ENCODE data around the gene ATE1. TPM values are rescaled to one million over a fixed set of nuclear protein-coding genes. Genes with fewer than 3 reads are reported as not detected.

ATE1 gene
- total and polyA plus RNA-seq, 2 donors (not counting 3 experiments of a cell fraction or from before 2014, with no cell fraction given) = 8.7 to 27.1 TPM

DNA sequence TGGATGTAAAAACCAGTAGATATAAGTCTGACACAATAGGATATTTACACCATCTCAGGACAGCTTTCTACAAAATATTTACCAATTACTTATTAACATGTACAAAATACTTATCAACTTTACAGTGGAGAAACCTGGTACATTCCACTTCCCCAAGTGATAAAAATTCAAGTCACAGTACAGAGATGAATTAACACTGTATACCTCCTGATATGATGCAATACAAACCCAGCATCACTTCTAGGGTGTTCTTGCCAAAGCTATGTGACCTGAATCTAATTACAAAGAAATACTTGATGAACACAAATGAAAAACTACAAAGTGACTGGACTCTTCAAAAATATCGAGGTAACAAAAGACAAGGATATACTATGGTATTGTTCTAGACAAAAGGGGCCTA is 173.2 kb downstream of the ATE1 start:
- FAIRE-seq (no peak), DNase-seq (ENCODE audit: low read depth, low spot score) (no peak)
- Histone ChIP-seq H2AFZ (ENCODE audit: low read depth, low read length) (no peak overlapping the region), H3K27ac (ENCODE audit: insufficient read depth, low read depth, low read length) (peak overlapping the region; percentile 90), H3K4me2 (ENCODE audit: insufficient read depth, low read length) (peak overlapping the region; percentile 87), H3K9me1 (replicated peaks; ENCODE audit: control insufficient read depth, extremely low read depth, insufficient read depth, low read length) (no peaks in the 10 kb centered on the region), H4K20me1 (replicated peaks; ENCODE audit: control insufficient read depth, extremely low read depth, insufficient read depth, low read length) (no peaks in the 10 kb centered on the region), H3K4me1 (ENCODE audit: control insufficient read depth, extremely low read depth, insufficient read depth, low read length) (peaks cover 17% of the 10 kb centered on the region), H3K36me3 (ENCODE audit: control insufficient read depth in 2 of 2, extremely low read depth in 1 of 2, insufficient read depth in 2 of 2, low read length in 2 of 2) (no peaks in the 10 kb centered on the region), H3K79me2 (ENCODE audit: control insufficient read depth, insufficient read depth, low read length) (no peaks in the 10 kb centered on the region), H3K9ac (replicated peaks; ENCODE audit: extremely low read depth, insufficient read depth, low read length) (no peak overlapping the region), H3K27me3 (ENCODE audit: control insufficient read depth in 2 of 2, insufficient read depth in 2 of 2, low read length in 2 of 2) (no peaks in the 10 kb centered on the region), H3K4me3 (replicated peaks in 1 of 3; ENCODE audit: insufficient read depth in 1 of 3, low read depth in 1 of 3, low read length in 3 of 3) (no peak overlapping the region), H3K9me3 (replicated peaks; ENCODE audit: control insufficient read depth, insufficient read depth, low read length) (no peaks in the 10 kb centered on the region)
- ChIA-PET CTCF (interaction anchor here (1.3 kb wide), 1 partner anchor 18 kb away, joined by 6 read pairs; no protein-coding TSS in a partner anchor), POLR2A (no interaction called here)
- TF ChIP-seq POLR2A (IDR thresholded peaks at IDR 0.05; ENCODE audit: low read depth, low read length) = no peak
- TF ChIP-seq MYC (IDR thresholded peaks at IDR 0.05; ENCODE audit: low read depth, low read length) = no peak
- TF ChIP-seq EZH2 (IDR thresholded peaks at IDR 0.05; ENCODE audit: borderline replicate concordance, low read depth, low read length, severe bottlenecking) = no peak
- TF ChIP-seq FOS (IDR thresholded peaks at IDR 0.05; ENCODE audit: borderline replicate concordance, insufficient read depth, low read length) = no peak
- no peak for TF ChIP-seq GATA2 (IDR thresholded peaks at IDR 0.05; ENCODE audit: insufficient read depth, insufficient read length, low read depth, low read length)
- TF ChIP-seq POLR2AphosphoS5 (IDR thresholded peaks at IDR 0.05; ENCODE audit: insufficient read depth, low read depth, low read length) = no peak
- no peak for TF ChIP-seq JUN (IDR thresholded peaks at IDR 0.05; ENCODE audit: borderline replicate concordance, insufficient read depth, insufficient read length, low read depth)
- TF ChIP-seq, protein P1, sequence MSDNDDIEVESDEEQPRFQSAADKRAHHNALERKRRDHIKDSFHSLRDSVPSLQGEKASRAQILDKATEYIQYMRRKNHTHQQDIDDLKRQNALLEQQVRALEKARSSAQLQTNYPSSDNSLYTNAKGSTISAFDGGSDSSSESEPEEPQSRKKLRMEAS (IDR thresholded peaks at IDR 0.05; ENCODE audit: insufficient read depth, insufficient read length) = no peak
- TF ChIP-seq, protein P2, sequence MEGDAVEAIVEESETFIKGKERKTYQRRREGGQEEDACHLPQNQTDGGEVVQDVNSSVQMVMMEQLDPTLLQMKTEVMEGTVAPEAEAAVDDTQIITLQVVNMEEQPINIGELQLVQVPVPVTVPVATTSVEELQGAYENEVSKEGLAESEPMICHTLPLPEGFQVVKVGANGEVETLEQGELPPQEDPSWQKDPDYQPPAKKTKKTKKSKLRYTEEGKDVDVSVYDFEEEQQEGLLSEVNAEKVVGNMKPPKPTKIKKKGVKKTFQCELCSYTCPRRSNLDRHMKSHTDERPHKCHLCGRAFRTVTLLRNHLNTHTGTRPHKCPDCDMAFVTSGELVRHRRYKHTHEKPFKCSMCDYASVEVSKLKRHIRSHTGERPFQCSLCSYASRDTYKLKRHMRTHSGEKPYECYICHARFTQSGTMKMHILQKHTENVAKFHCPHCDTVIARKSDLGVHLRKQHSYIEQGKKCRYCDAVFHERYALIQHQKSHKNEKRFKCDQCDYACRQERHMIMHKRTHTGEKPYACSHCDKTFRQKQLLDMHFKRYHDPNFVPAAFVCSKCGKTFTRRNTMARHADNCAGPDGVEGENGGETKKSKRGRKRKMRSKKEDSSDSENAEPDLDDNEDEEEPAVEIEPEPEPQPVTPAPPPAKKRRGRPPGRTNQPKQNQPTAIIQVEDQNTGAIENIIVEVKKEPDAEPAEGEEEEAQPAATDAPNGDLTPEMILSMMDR (IDR thresholded peaks at IDR 0.05; ENCODE audit: extremely low read depth in 1 of 2, insufficient read depth in 1 of 2, low read depth in 1 of 2, low read length in 2 of 2) = no peak
- intact Hi-C loops (cut with micrococcal nuclease) (loop anchor here (1.0 to 10.0 kb wide), 2 partner anchors 38 to 360 kb away; no protein-coding TSS in a partner anchor), dilution Hi-C loops (cut with MboI; ENCODE audit: extremely low pct_ligation_motif_present, low sequenced_read_pairs) (no loop called here)
- BruUV-seq (replicated peaks) = no TSS peak
